HT-29 (cell line): ENCODE data around the gene ARRDC4. TPM values are rescaled to one million over a fixed set of nuclear protein-coding genes. Genes with fewer than 3 reads are reported as not detected.
"Not testable (repeated sequence)": the region's sequence is repeated elsewhere in the genome, so short reads cannot be mapped to it uniquely, and the experiment has no call there.

Experiments used
- DNase-seq: peaks from one replicate; pipeline ENCODE4 v3.0.0-alpha.2; 2015; ENCODE audit warnings: low spot score
- total RNA-seq: library from RNA; depleted of rRNA; stranded (reverse); fragments of >200 nt; shearing (Covaris generic); gene quantifications from 2 replicates; pipeline ENCODE4 v1.2.3, GENCODE V29; 2014

ARRDC4 gene
- total RNA-seq, 1 experiment from 2014 or later, result 5.1 TPM

GRCh38 chr15:97966246-97966645 is 5.7 kb downstream of the ARRDC4 start:
- DNase-seq, result no peak

- no peak for DNase-seq
These were observed 6.6 kb downstream of the ARRDC4 start for GRCh38 chr15:97966924-97967620.

- no peak for DNase-seq
These were observed 7.4 kb downstream of the ARRDC4 start for GRCh38 chr15:97967881-97968280.

GRCh38 chr15:97968380-97968779 is 7.9 kb downstream of the ARRDC4 start:
- DNase-seq, result no peak

GRCh38 chr15:97972366-97972765 is 11.9 kb downstream of the ARRDC4 start:
- DNase-seq, result no peak

- no peak for DNase-seq
These were observed 15.6 kb downstream of the ARRDC4 start for GRCh38 chr15:97976129-97976528.

- DNase-seq, result no peak
These were observed 16.4 kb downstream of the ARRDC4 start for GRCh38 chr15:97976766-97977503.

GRCh38 chr15:97977734-97978133 is 17.2 kb downstream of the ARRDC4 start:
- peak; percentile 64 for DNase-seq

- no peak for DNase-seq
These were observed 18.1 kb downstream of the ARRDC4 start for GRCh38 chr15:97978401-97979139.

GRCh38 chr15:97979140-97979520 is 18.6 kb downstream of the ARRDC4 start:
- DNase-seq, result no peak

- no peak for DNase-seq
These were observed 20.6 kb downstream of the ARRDC4 start for GRCh38 chr15:97981058-97981457.

GRCh38 chr15:97981758-97982157 is 21.3 kb downstream of the ARRDC4 start:
- no peak for DNase-seq

GRCh38 chr15:97984157-97984556 is 23.7 kb downstream of the ARRDC4 start:
- DNase-seq, result no peak

- DNase-seq, result not testable (repeated sequence)
These were observed 25.5 kb downstream of the ARRDC4 start for GRCh38 chr15:97985979-97986378.

GRCh38 chr15:97986781-97987180 is 26.3 kb downstream of the ARRDC4 start:
- no peak for DNase-seq

GRCh38 chr15:97989299-97989698 is 28.8 kb downstream of the ARRDC4 start:
- no peak for DNase-seq

- no peak for DNase-seq
These were observed 31.6 kb downstream of the ARRDC4 start for GRCh38 chr15:97991972-97992541.

- DNase-seq, result no peak
These were observed 32.3 kb downstream of the ARRDC4 start for GRCh38 chr15:97992823-97993222.

GRCh38 chr15:97993310-97993738 is 32.8 kb downstream of the ARRDC4 start:
- DNase-seq, result no peak

- no peak for DNase-seq
These were observed 33.7 kb downstream of the ARRDC4 start for GRCh38 chr15:97994236-97994635.

GRCh38 chr15:97995192-97995591 is 34.7 kb downstream of the ARRDC4 start:
- no peak for DNase-seq
